ENCODE measurements around the gene MAP1LC3A.

MAP1LC3A gene

GRCh38 chr20:34579979-34580940 is 21.7 kb downstream of the MAP1LC3A start:
- peak overlapping the region; percentile 85 for H3K27ac Mint-ChIP-seq
- H3K27me3 Mint-ChIP-seq (ENCODE audit: low read depth) = no peaks in the 10 kb centered on the region
- H3K4me3 Mint-ChIP-seq = peak overlapping the region; percentile 4
- peaks cover 24% of the 10 kb centered on the region for H3K4me1 Mint-ChIP-seq (ENCODE audit: low read depth)
- H3K9me3 Mint-ChIP-seq = no peaks in the 10 kb centered on the region
- H3K36me3 Mint-ChIP-seq (ENCODE audit: low read depth) = peaks cover 2% of the 10 kb centered on the region
- DNase-seq (ENCODE audit: low spot score) = peak; percentile 17

GRCh38 chr20:34581341-34582184 is 23.0 kb downstream of the MAP1LC3A start:
- Mint-ChIP-seq H3K9me3 (no peaks in the 10 kb centered on the region), H3K4me1 (ENCODE audit: low read depth) (peaks cover 24% of the 10 kb centered on the region), H3K27me3 (ENCODE audit: low read depth) (no peaks in the 10 kb centered on the region), H3K27ac (peak overlapping the region; percentile 77), H3K4me3 (no peak overlapping the region), H3K36me3 (ENCODE audit: low read depth) (no peaks in the 10 kb centered on the region)
- DNase-seq (ENCODE audit: low spot score) = peak; percentile 32

GRCh38 chr20:34582221-34582620 is 23.7 kb downstream of the MAP1LC3A start:
- no peaks in the 10 kb centered on the region for H3K9me3 Mint-ChIP-seq
- no peaks in the 10 kb centered on the region for H3K27me3 Mint-ChIP-seq (ENCODE audit: low read depth)
- no peaks in the 10 kb centered on the region for H3K36me3 Mint-ChIP-seq (ENCODE audit: low read depth)
- H3K4me3 Mint-ChIP-seq = no peak overlapping the region
- peak overlapping the region; percentile 77 for H3K27ac Mint-ChIP-seq
- H3K4me1 Mint-ChIP-seq (ENCODE audit: low read depth) = peaks cover 24% of the 10 kb centered on the region
- DNase-seq (ENCODE audit: low spot score) = no peak

- peaks cover 24% of the 10 kb centered on the region for H3K4me1 Mint-ChIP-seq (ENCODE audit: low read depth)
- H3K36me3 Mint-ChIP-seq (ENCODE audit: low read depth) = no peaks in the 10 kb centered on the region
- no peak overlapping the region for H3K4me3 Mint-ChIP-seq
- no peaks in the 10 kb centered on the region for H3K27me3 Mint-ChIP-seq (ENCODE audit: low read depth)
- no peak overlapping the region for H3K27ac Mint-ChIP-seq
- H3K9me3 Mint-ChIP-seq = no peaks in the 10 kb centered on the region
- DNase-seq (ENCODE audit: low spot score) = no peak
Measured at GRCh38 chr20:34582911-34583310, 24.4 kb downstream of the MAP1LC3A start.

- Mint-ChIP-seq H3K36me3 (ENCODE audit: low read depth) (no peaks in the 10 kb centered on the region), H3K27me3 (ENCODE audit: low read depth) (no peaks in the 10 kb centered on the region)
Measured at GRCh38 chr20:34583544-34583943, 25.0 kb downstream of the MAP1LC3A start.

GRCh38 chr20:34585019-34585418 is 26.5 kb downstream of the MAP1LC3A start:
- Mint-ChIP-seq H3K9me3 (no peaks in the 10 kb centered on the region), H3K4me3 (no peak overlapping the region), H3K36me3 (ENCODE audit: low read depth) (no peaks in the 10 kb centered on the region), H3K4me1 (ENCODE audit: low read depth) (peaks cover 18% of the 10 kb centered on the region), H3K27ac (no peak overlapping the region), H3K27me3 (ENCODE audit: low read depth) (no peaks in the 10 kb centered on the region)
- DNase-seq (ENCODE audit: low spot score) = no peak

More at GRCh38 chr20:34583544-34583943, 25.0 kb downstream of the MAP1LC3A start:
- H3K27ac Mint-ChIP-seq = no peak overlapping the region
- peaks cover 24% of the 10 kb centered on the region for H3K4me1 Mint-ChIP-seq (ENCODE audit: low read depth)
- no peak overlapping the region for H3K4me3 Mint-ChIP-seq
- no peak for DNase-seq (ENCODE audit: low spot score)
- H3K9me3 Mint-ChIP-seq = no peaks in the 10 kb centered on the region

GRCh38 chr20:34586488-34587163 is 28.1 kb downstream of the MAP1LC3A start:
- no peaks in the 10 kb centered on the region for H3K27me3 Mint-ChIP-seq (ENCODE audit: low read depth)
- no peak for DNase-seq (ENCODE audit: low spot score)
- no peak overlapping the region for H3K4me3 Mint-ChIP-seq
- no peaks in the 10 kb centered on the region for H3K36me3 Mint-ChIP-seq (ENCODE audit: low read depth)
- H3K4me1 Mint-ChIP-seq (ENCODE audit: low read depth) = peaks cover 4% of the 10 kb centered on the region
- no peak overlapping the region for H3K27ac Mint-ChIP-seq
- no peaks in the 10 kb centered on the region for H3K9me3 Mint-ChIP-seq

- H3K9me3 Mint-ChIP-seq = no peaks in the 10 kb centered on the region
- H3K27ac Mint-ChIP-seq = no peak overlapping the region
- H3K4me3 Mint-ChIP-seq = no peak overlapping the region
- no peaks in the 10 kb centered on the region for H3K27me3 Mint-ChIP-seq (ENCODE audit: low read depth)
- no peaks in the 10 kb centered on the region for H3K4me1 Mint-ChIP-seq (ENCODE audit: low read depth)
- no peak for DNase-seq (ENCODE audit: low spot score)
- no peaks in the 10 kb centered on the region for H3K36me3 Mint-ChIP-seq (ENCODE audit: low read depth)
Measured at GRCh38 chr20:34595377-34596184, 37.1 kb downstream of the MAP1LC3A start.

- Mint-ChIP-seq H3K9me3 (no peaks in the 10 kb centered on the region), H3K4me1 (ENCODE audit: low read depth) (no peaks in the 10 kb centered on the region), H3K4me3 (no peak overlapping the region), H3K36me3 (ENCODE audit: low read depth) (peaks cover 5% of the 10 kb centered on the region), H3K27me3 (ENCODE audit: low read depth) (no peaks in the 10 kb centered on the region), H3K27ac (no peak overlapping the region)
- no peak for DNase-seq (ENCODE audit: low spot score)
Measured at GRCh38 chr20:34600892-34601653, 42.6 kb downstream of the MAP1LC3A start.

- Mint-ChIP-seq H3K9me3 (no peaks in the 10 kb centered on the region), H3K36me3 (ENCODE audit: low read depth) (peaks cover 7% of the 10 kb centered on the region), H3K27ac (no peak overlapping the region), H3K27me3 (ENCODE audit: low read depth) (no peaks in the 10 kb centered on the region), H3K4me3 (no peak overlapping the region), H3K4me1 (ENCODE audit: low read depth) (no peaks in the 10 kb centered on the region)
- no peak for DNase-seq (ENCODE audit: low spot score)
Measured at GRCh38 chr20:34604980-34605788, 46.7 kb downstream of the MAP1LC3A start.

GRCh38 chr20:34607066-34607465 is 48.5 kb downstream of the MAP1LC3A start:
- Mint-ChIP-seq H3K36me3 (ENCODE audit: low read depth) (peaks cover 7% of the 10 kb centered on the region), H3K4me1 (ENCODE audit: low read depth) (no peaks in the 10 kb centered on the region), H3K27me3 (ENCODE audit: low read depth) (no peaks in the 10 kb centered on the region), H3K4me3 (no peak overlapping the region), H3K9me3 (no peaks in the 10 kb centered on the region), H3K27ac (no peak overlapping the region)
- no peak for DNase-seq (ENCODE audit: low spot score)

Data from T-helper 2 cell treated with Interferon-gamma antibody and Interleukin-4, amounts not matched to agents 5 μg/mL and 100 μg/mL, for 36 hours (primary cell).